ENCODE measurements around the gene STMND1. TPM values are rescaled to one million over a fixed set of nuclear protein-coding genes. Genes with fewer than 3 reads are reported as not detected.

Gene STMND1
- total and polyA plus RNA-seq, 2 donors (not counting 1 experiment from before 2014, with no cell fraction given) = not detected

- no CpG with 5 or more reads among the region's 2 CpGs for WGBS (ENCODE audit: insufficient coverage)
- DNase-seq = no peak
- Histone ChIP-seq H3K9ac (ENCODE audit: low read length) (no peak overlapping the region), H3K79me2 (ENCODE audit: control insufficient read depth, insufficient read depth, low read length) (no peaks in the 10 kb centered on the region), H3K4me3 (ENCODE audit: control extremely low read depth in 1 of 5, extremely low read depth in 1 of 5, insufficient read depth in 1 of 5, low read depth in 2 of 5, low read length in 4 of 5) (no peak overlapping the region), H3K9me3 (ENCODE audit: control extremely low read depth in 1 of 3, control insufficient read depth in 2 of 3, insufficient read depth in 1 of 3, low read length in 2 of 3) (no peaks in the 10 kb centered on the region), H2AFZ (ENCODE audit: insufficient read depth, low read depth, low read length, poor library complexity, severe bottlenecking) (no peak overlapping the region), H3K27me3 (replicated peaks in 1 of 4; ENCODE audit: control extremely low read depth in 1 of 4, control insufficient read depth in 3 of 4, insufficient read depth in 4 of 4, low read length in 3 of 4) (no peaks in the 10 kb centered on the region), H3K36me3 (replicated peaks in 1 of 2; ENCODE audit: control extremely low read depth in 1 of 2, control insufficient read depth in 1 of 2, extremely low read depth in 1 of 2, insufficient read depth in 2 of 2, low read length in 1 of 2) (no peaks in the 10 kb centered on the region), H3K27ac (ENCODE audit: low read length in 2 of 2) (no peak overlapping the region), H3K4me2 (replicated peaks; ENCODE audit: low read depth, low read length, poor library complexity, severe bottlenecking) (no peak overlapping the region), H4K20me1 (ENCODE audit: control insufficient read depth, insufficient read depth, low read length, poor library complexity, severe bottlenecking) (no peaks in the 10 kb centered on the region), H3K4me1 (ENCODE audit: control insufficient read depth in 2 of 2, insufficient read depth in 2 of 2, low read length in 2 of 2) (no peaks in the 10 kb centered on the region)
- intact Hi-C loops (cut with micrococcal nuclease) = no loop called here
- ATAC-seq (ENCODE audit: low read depth) = no peak
- ChIA-PET POLR2A (no interaction called here), CTCF (no interaction called here)
- no peaks in the 10 kb centered on the region for H3K9me3 Mint-ChIP-seq (ENCODE audit: insufficient read depth)
- H3K4me3 Mint-ChIP-seq = no peak overlapping the region
- TF ChIP-seq EZH2 (IDR thresholded peaks at IDR 0.05; ENCODE audit: borderline replicate concordance, insufficient read depth, low read depth, low read length, poor library complexity, severe bottlenecking) (no peak), CTCF (IDR thresholded peaks at IDR 0.05) (no peak)
- H3K4me1 Mint-ChIP-seq = no peaks in the 10 kb centered on the region
- H3K27ac Mint-ChIP-seq = no peak overlapping the region
- peaks cover 14% of the 10 kb centered on the region for H3K27me3 Mint-ChIP-seq
Observed at GRCh38 chr6:17057322-17057721, 44.5 kb upstream of the STMND1 start.

DNA sequence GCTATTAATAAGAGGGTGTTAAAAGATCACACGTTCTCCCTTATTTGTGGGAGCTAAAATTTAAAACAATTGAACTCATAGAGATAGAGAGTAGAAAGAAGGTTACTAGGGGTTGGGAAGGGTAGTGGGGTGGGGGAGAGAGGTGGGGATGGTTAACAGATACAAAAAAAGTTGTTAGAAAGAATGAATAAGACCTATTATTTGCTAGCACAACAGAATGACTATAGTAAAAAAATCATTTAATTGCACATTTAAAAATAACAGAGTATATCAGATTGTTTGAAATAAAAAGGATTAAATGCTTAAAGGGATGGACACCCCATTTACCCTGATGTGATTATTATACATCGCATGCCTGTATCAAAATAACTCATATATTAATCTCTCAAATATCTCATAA, 43.3 kb upstream of the STMND1 start:
- ATAC-seq (ENCODE audit: low read depth) = no peak
- CTCF ChIA-PET = no interaction called here

More for the DNA sequence above, 43.3 kb upstream of the STMND1 start:
- Histone ChIP-seq H3K9me3 (ENCODE audit: control extremely low read depth in 1 of 3, control insufficient read depth in 2 of 3, insufficient read depth in 1 of 3, low read length in 2 of 3) (no peaks in the 10 kb centered on the region), H3K27me3 (replicated peaks in 1 of 4; ENCODE audit: control extremely low read depth in 1 of 4, control insufficient read depth in 3 of 4, insufficient read depth in 4 of 4, low read length in 3 of 4) (no peaks in the 10 kb centered on the region), H3K4me2 (replicated peaks; ENCODE audit: low read depth, low read length, poor library complexity, severe bottlenecking) (no peak overlapping the region), H3K4me1 (ENCODE audit: control insufficient read depth in 2 of 2, insufficient read depth in 2 of 2, low read length in 2 of 2) (no peaks in the 10 kb centered on the region), H3K9ac (ENCODE audit: low read length) (no peak overlapping the region), H3K79me2 (ENCODE audit: control insufficient read depth, insufficient read depth, low read length) (no peaks in the 10 kb centered on the region), H3K4me3 (ENCODE audit: control extremely low read depth in 1 of 5, extremely low read depth in 1 of 5, insufficient read depth in 1 of 5, low read depth in 2 of 5, low read length in 4 of 5) (no peak overlapping the region), H3K27ac (ENCODE audit: low read length in 2 of 2) (no peak overlapping the region), H3K36me3 (replicated peaks in 1 of 2; ENCODE audit: control extremely low read depth in 1 of 2, control insufficient read depth in 1 of 2, extremely low read depth in 1 of 2, insufficient read depth in 2 of 2, low read length in 1 of 2) (no peaks in the 10 kb centered on the region), H2AFZ (ENCODE audit: insufficient read depth, low read depth, low read length, poor library complexity, severe bottlenecking) (no peak overlapping the region), H4K20me1 (ENCODE audit: control insufficient read depth, insufficient read depth, low read length, poor library complexity, severe bottlenecking) (no peaks in the 10 kb centered on the region)
- TF ChIP-seq CTCF (IDR thresholded peaks at IDR 0.05) (no peak), EZH2 (IDR thresholded peaks at IDR 0.05; ENCODE audit: borderline replicate concordance, insufficient read depth, low read depth, low read length, poor library complexity, severe bottlenecking) (no peak)
- intact Hi-C loops (cut with micrococcal nuclease) = no loop called here
- WGBS (ENCODE audit: insufficient coverage) = no CpG with 5 or more reads among the region's 2 CpGs
- H3K27me3 Mint-ChIP-seq = peaks cover 14% of the 10 kb centered on the region
- H3K4me3 Mint-ChIP-seq = no peak overlapping the region
- DNase-seq = no peak
- no peak overlapping the region for H3K27ac Mint-ChIP-seq
- POLR2A ChIA-PET = no interaction called here
- no peaks in the 10 kb centered on the region for H3K4me1 Mint-ChIP-seq
- no peaks in the 10 kb centered on the region for H3K9me3 Mint-ChIP-seq (ENCODE audit: insufficient read depth)

Measured in B cell (primary cell).